ENCODE results near the gene INPP4B.

INPP4B gene

DNA sequence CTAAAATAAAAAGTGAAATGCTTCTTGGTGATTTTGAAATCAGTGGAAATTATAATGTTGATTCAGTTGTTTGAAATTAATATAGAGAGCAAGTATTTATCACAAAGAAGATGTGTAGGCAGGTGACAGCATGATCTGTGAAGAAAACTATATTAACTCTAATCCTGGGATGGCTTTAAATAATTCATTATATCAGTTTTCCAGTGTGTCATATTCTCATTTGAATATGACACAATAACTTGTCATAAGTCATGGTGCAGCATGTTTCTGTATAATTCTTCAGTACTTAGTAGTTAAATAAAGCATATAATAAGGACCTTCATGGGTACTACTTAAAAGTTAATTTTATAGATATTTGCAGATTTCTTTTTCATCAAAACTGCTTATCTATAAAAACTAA is 573.6 kb downstream of the INPP4B start:
- DNase-seq, result no peak

DNA sequence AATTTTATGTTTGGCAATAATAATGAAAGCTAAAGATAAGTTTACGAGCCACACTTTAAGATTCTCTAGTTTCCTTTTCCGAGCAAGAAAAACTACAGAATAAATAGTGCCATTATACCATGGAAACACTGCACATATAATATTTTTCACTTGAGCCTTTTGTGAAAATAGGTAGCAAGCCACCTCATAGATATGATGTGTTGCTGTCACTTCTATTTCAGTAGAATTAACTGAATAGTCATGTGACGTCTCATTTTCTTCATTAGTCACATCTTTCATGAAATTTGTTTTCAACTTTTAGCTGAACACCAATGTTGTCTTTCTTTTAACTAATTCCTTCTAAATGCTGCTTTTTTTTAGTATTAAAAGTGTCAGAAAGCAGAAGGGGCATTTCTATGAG is 574.3 kb downstream of the INPP4B start:
- no peak for DNase-seq

DNA sequence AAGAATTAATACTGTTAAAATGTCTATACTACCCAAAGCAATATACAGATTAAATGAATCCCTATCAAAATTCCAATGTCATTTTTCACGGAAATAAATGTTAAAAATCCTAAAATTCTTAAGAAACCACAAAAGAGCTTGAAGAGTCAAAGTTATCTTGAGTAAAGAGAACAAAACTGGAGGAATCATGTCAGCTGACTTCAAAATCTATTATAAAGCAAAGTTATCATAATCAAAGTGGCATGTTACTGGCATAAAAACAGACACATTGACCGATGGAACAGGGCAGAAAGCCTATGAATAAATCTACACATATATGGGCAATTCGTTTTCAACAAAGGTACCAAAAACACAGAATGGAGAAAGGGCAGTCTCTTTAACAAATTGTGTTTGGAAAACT is 579.0 kb downstream of the INPP4B start:
- DNase-seq, result no peak

DNA sequence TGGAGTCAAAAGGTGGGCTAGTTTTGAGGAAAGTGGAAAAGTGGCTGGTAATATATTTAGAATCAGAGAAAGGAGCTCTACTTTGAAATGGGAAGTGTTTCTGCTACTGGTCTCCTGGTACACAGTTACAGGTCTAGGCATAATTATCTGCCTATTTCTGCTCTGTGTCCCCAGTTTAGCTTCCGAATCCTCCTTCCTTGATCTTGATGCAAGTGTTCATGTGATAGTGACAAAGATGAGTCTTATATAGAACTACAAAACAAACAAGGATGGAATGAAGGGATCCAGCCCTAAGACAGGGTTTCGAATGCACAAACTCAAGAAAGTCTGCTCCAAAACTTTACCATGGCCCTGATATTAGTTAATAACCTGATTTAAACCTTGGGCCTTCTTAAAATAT is 580.2 kb downstream of the INPP4B start:
- DNase-seq, result no peak

DNA sequence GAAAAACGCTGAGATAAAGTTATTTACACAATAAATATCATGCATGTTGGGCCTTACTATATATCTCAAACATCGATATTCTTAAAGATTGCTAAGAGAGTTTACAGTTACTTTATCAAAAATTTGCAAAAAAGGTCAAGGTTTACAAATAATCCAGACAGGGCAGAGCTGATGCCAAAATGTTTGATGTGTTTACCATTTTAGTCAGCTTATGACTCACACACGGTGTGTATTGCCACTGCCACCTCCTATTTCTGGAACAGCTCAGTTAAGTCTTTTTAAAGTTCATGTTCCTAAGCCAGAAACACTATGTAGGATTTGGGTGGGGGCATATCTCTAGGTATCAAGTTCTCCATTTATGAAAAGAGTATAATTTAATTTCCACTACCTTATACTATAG is 580.6 kb downstream of the INPP4B start:
- DNase-seq, result no peak

DNA sequence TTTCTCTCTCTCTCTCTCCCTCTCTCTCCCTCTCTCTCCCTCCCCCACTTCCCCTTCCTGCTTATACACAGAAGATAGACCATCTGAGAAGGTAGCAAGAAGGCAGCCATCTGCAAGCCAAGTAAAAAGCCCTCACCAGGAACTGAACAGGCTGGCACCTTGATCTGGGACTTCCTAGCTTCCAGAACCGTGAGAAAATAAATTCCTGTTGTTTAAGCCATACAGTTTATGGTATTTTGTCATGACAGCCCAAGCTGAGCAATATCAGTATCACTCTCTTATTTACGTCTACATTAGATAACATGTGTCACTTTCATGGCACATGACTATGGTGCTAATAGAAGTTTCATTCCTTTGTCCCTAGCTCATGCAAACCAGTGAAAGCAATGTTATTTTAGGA is 581.1 kb downstream of the INPP4B start:
- no peak for DNase-seq

DNA sequence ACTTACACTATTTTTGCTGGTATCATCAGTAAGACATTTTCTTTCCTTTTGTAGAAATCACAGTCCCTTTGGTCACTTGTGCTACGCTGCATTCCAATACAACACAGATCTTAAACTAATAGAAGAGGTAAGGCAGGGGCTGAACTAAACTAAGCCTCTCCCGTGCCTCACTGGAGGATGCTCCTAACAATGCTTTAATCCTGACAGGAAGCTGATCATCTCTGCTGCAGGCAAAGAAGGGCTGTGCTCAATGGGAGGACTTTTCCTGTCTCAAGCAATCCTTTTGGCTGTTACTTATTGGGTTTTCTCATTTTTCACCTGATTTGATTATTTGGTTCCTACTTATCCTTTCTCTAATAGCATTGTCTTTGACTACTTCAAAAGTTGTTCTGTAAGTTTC is 583.1 kb downstream of the INPP4B start:
- no peak for DNase-seq

DNA sequence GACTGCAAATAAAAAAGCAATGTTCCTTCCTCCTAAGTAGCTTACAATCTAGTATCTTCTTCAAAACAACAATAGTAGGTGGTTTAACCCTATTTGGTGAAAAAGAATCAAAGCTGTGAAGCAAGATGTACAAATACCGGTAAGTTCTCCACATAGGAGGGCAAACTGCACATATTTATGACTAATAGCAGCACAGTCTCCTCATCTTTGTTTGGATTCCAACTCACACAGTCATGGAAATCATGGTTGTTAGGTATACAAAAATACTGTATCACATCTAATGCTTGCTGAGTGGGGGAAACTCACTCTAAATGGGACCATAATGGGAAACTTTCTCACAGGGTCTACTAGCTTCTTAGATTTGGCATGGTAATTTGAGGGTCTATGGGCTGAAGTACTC is 597.2 kb downstream of the INPP4B start:
- DNase-seq, result no peak

DNA sequence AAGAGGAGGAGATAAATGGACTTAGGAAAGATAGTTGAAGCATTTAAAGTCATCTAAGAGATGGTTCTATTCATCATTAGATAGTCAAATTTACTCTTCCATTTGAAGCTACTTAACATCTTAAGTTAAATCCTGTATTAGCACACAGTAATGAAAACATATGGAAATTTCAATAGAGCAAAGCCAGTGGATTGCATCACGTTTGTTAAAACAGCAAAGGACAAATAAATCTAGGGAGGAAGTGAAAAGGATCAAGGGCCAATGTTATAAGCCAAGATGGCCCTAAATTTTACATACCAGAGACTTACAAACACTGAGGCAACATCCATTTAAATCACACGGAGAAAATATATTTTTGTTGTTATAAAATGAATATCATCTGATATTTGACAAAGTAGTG is 602.8 kb downstream of the INPP4B start:
- no peak for DNase-seq

DNA sequence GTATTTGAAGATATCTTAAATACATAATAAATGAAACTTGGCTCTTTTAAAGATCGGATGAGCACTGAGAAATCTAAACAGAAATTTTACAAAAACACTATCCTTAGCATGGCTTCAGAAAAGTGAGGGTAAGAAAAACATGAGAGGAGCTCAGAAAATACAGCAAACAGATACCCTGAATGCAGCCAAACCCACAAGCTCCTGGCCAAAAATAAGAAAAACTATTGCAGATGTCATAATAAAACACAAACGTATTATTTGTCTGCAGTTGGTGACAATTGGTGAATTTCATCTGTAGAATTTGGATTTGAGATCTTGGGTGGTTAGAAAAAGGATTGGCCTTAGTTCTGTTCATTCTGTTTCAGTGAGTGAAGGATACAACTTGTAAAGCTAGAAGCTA is 603.9 kb downstream of the INPP4B start:
- DNase-seq, result no peak

DNA sequence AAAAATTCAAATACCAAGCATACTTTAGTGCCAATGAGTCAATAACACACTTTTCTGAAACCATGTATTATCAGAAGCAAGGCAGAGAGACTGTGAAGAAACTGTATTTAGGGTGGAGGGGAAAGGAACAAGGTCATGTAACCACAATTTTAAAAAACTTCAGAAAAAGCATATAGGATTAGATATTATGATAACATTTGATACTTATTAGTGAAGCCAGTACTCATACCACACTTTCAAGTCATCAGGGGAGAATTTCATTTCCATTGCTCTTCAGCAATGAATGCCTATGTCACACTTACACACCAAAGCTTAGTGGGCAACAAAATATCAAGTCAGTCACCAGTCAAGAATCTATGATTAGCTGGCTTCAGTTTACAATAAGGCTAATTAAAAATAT is 607.5 kb downstream of the INPP4B start:
- DNase-seq, result no peak

DNA sequence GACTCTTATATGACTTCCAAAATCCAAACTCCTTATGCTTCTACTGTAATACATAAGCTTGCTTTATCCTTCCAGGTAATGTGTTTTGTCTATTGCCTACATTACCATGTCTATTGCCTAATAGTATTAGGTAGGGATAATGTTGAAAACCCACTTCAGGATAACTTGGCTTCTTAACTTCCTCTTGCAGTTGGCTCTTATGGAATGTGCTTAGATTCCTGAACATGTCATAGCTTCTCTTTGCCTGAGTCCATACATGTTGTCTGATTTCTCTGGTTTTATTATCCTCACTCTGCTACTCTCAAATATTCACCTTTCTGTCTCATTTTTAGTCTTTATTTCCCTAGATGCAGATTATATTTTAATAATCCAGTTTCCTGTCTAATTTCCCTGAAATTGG is 609.8 kb downstream of the INPP4B start:
- no peak for DNase-seq

DNA sequence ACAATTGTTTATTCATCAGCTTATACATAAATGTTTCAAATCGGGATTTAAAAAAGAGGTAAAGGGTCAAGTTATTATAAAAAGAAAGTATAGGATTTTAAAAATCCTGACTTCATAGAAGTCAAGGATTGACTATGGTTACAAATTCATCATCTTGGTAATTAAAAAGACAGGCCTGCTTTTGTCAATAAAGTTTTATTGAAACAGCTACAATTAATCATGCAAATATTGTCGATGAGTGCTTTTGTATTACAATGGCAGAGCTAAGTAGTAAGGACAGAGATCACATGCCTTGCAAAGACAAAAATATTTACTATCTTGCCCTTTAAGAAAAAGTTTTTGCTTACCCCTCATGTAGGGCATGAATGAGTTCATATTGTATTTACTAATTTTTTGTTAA is 614.3 kb downstream of the INPP4B start:
- DNase-seq, result no peak

DNA sequence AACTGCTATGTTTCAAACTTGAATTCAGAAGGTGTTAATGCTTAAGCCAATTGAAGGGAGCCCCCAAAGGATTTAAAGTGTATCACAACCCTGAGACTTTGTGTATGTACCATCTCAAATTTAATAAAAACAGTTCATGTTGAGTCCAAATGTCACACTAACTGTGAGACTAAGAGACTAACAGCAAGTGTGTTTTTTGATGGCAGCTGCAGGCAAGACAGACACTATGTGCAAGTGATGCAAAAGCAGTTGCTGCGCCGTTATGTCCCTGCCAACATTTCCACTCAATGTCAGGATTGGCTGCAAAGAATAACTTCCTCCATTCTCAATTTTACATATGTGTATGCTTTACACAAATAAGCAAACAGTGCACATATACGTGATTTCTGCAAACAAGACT is 615.1 kb downstream of the INPP4B start:
- no peak for DNase-seq

DNA sequence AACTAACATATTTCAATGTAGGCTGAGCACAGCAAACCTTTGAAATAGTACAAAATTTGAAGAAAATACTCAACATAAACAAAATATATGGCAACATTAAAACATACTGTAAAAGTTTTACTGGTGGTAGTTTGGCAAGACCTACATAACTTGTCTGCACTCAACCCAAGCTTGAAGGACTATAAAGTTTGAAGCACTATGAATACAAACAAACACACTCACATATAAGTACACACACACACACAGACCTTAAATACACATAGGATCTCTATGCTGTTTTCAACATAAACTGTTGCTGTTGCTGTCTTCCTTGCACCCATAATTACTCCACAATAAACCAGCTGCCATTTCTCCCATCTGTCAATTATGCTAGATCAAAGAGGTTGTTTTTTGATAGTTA is 620.1 kb downstream of the INPP4B start:
- no peak for DNase-seq

DNA sequence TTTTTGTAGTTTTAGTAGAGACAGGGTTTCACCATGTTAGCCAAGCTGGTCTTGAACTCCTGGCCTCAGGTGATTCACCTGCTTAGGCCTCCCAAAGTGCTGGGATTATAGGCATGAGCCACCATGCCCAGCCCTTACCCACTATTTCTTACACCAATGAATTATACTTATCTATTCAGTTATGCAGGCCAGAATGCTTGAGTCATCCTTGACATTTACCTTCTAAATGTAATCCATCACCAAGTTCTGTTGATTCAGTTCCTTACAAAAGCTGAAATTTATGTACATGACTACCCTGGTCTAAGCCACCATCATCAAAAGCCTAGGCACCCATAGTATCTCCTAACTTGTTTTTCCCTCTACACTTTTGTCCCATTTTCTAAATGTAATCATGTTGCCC is 624.0 kb downstream of the INPP4B start:
- DNase-seq, result no peak

DNA sequence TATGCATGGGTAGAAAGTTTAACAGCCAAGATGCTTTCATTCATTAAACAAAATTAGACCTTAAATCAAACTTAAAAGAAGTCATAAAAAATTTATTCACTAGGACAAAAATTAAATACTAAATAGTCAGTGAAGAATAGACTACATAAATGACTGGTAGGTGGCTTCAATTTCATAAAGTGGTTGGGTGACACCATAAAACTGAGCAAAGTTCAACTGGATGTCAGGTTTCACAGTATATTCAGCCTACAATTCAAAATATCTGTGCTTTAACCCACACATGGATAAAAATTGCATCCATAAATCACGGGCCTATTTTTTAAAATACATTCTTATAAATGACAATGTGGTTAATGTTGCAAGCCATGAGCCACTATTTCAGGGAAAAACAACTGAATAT is 627.4 kb downstream of the INPP4B start:
- no peak for DNase-seq

DNA sequence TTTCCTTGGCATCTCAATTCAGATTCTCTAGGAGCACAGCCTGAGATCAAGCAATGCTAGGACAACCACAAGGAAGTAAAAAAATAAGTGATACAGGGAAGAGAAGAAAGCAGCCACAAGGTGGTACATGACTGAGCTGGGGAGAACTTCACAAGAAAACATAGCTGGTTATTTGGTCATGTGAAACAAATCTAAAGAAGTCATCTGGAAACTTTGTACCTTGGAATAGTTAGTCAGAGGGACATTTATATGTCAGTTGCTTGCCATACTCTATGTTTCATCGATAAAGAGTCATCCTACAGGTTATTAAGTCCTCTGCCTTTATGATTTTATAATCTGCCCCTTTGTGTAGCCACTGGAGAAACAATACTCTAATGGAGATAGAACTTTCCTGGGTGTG is 634.7 kb downstream of the INPP4B start:
- DNase-seq, result no peak

DNA sequence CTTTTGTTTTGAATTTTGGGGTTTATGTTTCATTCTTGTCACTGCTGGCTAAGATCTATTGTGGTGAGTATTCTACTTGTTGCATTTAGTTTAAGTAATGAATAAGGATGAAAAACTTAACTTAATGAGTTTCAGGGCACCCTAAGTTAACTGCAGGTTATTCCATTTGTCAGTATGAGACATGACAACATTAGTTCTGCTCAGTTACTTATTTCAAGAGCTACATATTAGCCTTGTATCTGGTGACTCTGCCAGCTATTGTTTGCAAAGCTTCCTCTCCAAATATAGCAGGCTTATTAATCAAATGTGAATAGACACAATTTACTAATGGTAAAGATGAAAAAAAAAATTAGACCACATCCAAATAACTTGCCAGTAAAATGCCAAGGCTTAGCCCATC is 642.6 kb downstream of the INPP4B start:
- DNase-seq, result no peak

DNA sequence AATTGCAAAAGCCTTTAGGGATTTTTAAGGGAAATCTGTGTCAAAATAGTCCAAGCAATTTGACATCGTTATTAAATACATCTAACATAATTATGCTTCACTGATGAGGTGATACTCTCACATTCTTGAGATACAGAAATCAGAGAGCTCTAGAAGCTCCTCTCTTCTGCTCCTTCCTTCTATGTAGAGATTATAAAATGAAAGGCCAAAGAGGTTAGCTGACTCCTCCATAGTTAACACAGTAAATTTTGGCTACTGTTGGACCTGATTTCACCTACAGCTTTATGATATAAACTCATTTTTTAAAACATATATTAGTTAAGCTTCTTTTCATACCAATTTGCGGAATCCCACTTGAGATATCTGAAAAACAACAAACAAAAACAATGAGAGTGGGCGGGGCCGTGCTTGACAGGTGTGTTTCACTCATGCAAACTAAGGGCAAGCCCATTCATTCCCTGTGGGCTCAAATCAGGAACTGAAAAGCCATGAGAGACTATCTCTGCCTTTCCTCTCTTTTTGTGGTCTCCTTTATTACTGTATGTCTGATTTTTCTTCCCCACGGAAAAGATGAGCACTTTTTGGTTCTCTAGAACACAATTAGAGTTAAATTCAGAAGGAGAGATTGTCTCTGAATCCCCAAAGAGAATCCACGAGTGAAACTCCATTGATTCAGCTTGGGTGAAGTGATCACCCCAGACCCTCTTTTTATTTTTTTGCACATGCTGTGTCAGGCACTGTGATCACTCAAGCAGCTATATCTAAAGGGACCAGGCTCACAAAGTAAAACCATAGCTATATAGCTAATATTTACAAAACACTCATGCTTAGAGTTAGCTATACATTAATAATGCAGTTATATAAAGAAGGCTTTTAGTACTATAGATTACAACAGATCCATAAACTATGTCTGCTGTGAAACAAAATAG is 643.4 kb downstream of the INPP4B start:
- no peak for DNase-seq

DNA sequence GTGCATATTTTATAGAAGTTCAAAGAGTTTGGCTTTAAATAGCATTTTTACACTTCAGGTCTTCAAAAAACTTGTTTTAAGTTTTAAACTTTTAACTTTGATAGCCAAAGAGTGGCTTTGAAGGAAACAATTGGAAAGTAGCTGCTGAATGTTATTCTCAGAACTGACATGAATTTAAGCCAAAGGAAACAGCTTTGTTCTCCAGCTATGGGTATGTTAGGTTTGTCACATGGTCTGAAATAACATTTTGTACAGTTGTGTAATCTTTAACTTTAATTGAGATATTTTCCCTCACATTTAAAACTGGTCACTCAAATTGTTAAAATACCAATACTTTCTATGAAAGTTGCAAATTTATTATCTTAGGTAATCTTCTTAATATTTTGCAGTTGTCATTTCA is 645.1 kb downstream of the INPP4B start:
- DNase-seq, result no peak

DNA sequence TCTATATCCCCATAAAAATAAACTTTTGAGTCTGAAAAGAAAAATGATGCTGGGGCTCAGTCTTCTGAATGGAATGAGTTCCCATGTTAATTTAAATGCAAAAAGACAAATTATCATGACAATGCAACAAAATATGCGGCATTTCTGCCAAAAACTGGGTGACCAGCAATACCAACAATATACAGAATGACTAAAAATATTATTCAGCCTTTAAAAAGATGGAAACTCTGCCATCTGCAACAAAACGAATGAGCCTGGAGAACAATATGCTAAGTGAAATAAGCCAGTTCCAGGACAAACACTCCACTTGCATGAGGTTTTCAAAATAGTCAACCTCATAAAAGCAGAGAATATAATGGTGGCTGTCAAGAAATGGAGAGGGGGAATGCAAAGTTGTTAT is 651.2 kb downstream of the INPP4B start:
- no peak for DNase-seq

DNA sequence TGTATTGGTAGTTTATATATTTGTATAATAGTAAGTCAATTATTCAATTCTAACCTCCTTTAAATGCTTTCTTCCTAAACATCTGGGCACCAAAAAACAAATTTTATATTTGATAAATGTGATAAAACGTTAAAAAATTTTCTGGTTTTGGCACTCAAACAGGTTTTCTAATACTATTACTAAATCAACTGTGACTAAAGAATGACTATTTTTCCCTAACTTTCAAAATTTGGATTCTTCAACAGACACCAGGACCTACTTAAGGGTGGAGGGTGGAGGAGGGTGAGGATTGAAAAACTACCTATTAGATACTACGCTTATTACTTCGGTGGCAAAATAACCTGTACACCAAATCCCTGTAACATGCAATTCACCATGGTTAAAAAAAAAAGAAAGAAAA is 654.2 kb downstream of the INPP4B start:
- no peak for DNase-seq

DNA sequence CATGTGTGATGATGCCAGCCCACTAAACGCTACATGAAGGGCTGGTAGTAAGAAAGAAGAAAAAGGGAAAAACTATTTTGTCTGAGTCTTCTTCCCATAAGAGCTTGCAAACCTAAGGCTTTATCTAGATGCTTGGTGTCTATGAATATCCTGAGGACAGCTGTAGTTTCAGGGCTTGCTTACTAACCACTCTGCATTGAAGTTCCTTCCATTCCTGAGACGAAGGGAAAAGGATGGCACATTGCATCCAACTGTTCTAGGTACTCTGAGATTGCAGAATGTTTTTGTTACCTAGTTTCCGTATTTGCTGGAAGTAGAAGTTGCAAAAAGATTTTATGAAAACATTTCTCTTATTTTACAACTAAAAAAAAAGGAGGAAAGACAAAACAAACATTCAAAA is 665.1 kb downstream of the INPP4B start:
- no peak for DNase-seq

DNA sequence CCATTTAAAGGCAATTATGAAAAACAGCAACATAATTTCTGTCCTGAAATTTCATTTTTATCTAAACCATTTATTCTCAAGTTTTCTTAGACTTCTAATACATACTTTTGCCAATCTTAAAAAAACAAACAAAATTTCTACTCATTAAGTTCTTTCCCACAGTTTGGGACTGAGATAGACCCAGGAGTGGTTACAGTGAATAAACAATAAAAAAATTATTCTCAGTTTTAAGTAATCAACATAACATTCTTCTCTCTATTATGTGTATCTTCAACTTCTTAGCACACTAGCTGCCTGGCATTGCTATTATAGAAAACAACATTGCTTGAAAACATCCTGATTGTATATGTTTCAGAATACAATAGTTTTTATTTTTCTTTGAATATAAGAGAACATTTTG is 676.9 kb downstream of the INPP4B start:
- no peak for DNase-seq

All from SIG-M5 (cell line).